HEK293 (cell line): ENCODE measurements around the gene TULP1.

Experiments
- FEZF1 ChIP-seq: fragments of 450-650 bp; formaldehyde crosslinking; IDR thresholded peaks from 2 replicates; pipeline ENCODE4 v1.5.1; 2016; ENCODE audit warnings: missing biosample characterization, missing genetic modification characterization
- RBAK ChIP-seq: fragments of 450-650 bp; formaldehyde crosslinking; IDR thresholded peaks from 2 replicates; pipeline ENCODE4 v1.5.1; 2016; ENCODE audit warnings: missing biosample characterization, missing genetic modification characterization
- REST ChIP-seq: fragments of 450-650 bp; formaldehyde crosslinking; IDR thresholded peaks from 2 replicates; pipeline ENCODE4 v1.5.1; 2016; ENCODE audit warnings: missing biosample characterization, missing genetic modification characterization
- TRIM28 ChIP-seq: IDR thresholded peaks from 2 replicates; pipeline ENCODE4 v1.6.1; 2011; ENCODE audit warnings: low read length, control low read depth, borderline replicate concordance
- YY1 ChIP-seq: fragments of 450-650 bp; formaldehyde crosslinking; IDR thresholded peaks from 2 replicates; pipeline ENCODE4 v1.5.1; 2018; ENCODE audit warnings: missing biosample characterization, missing genetic modification characterization
- ZBTB20 ChIP-seq: fragments of 450-650 bp; formaldehyde crosslinking; IDR thresholded peaks from 2 replicates; pipeline ENCODE4 v1.5.1; 2016; ENCODE audit warnings: missing biosample characterization, missing genetic modification characterization
- ZBTB49 ChIP-seq: fragments of 450-650 bp; formaldehyde crosslinking; IDR thresholded peaks from 2 replicates; pipeline ENCODE4 v1.5.1; 2016; ENCODE audit warnings: missing biosample characterization, missing genetic modification characterization, low read depth
- ZFP3 ChIP-seq: fragments of 450-650 bp; formaldehyde crosslinking; IDR thresholded peaks from 2 replicates; pipeline ENCODE4 v1.5.1; 2016; ENCODE audit warnings: low read depth, missing biosample characterization, missing genetic modification characterization
- ZNF121 ChIP-seq: fragments of 450-650 bp; formaldehyde crosslinking; IDR thresholded peaks from 2 replicates; pipeline ENCODE4 v1.5.1; 2016; ENCODE audit warnings: missing biosample characterization, missing genetic modification characterization
- ZNF292 ChIP-seq: fragments of 450-650 bp; formaldehyde crosslinking; IDR thresholded peaks from 2 replicates; pipeline ENCODE4 v1.5.1; 2016; ENCODE audit warnings: low read depth, missing biosample characterization, missing genetic modification characterization, borderline replicate concordance
- ZNF37A ChIP-seq: fragments of 450-650 bp; IDR thresholded peaks from 2 replicates; pipeline ENCODE4 v1.5.1; 2018; ENCODE audit warnings: missing biosample characterization, missing genetic modification characterization
- TF ChIP-seq, protein P1 (sequence below): fragments of 450-650 bp; formaldehyde crosslinking; IDR thresholded peaks from 2 replicates; pipeline ENCODE4 v1.5.1; 2016; ENCODE audit warnings: missing biosample characterization, missing genetic modification characterization

- no peak for TF ChIP-seq ZBTB20 (tag by site-specific recombination)
- TF ChIP-seq ZNF121 (tag by site-specific recombination), result no peak
- no peak for TF ChIP-seq ZBTB49
- TF ChIP-seq, protein P1, sequence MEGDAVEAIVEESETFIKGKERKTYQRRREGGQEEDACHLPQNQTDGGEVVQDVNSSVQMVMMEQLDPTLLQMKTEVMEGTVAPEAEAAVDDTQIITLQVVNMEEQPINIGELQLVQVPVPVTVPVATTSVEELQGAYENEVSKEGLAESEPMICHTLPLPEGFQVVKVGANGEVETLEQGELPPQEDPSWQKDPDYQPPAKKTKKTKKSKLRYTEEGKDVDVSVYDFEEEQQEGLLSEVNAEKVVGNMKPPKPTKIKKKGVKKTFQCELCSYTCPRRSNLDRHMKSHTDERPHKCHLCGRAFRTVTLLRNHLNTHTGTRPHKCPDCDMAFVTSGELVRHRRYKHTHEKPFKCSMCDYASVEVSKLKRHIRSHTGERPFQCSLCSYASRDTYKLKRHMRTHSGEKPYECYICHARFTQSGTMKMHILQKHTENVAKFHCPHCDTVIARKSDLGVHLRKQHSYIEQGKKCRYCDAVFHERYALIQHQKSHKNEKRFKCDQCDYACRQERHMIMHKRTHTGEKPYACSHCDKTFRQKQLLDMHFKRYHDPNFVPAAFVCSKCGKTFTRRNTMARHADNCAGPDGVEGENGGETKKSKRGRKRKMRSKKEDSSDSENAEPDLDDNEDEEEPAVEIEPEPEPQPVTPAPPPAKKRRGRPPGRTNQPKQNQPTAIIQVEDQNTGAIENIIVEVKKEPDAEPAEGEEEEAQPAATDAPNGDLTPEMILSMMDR (tag by site-specific recombination), result no peak
- no peak for TF ChIP-seq REST (tag by site-specific recombination)
- no peak for TF ChIP-seq ZFP3 (tag by site-specific recombination)
- TF ChIP-seq RBAK (tag by site-specific recombination), result no peak
- TF ChIP-seq TRIM28, result no peak
- no peak for TF ChIP-seq FEZF1
- no peak for TF ChIP-seq YY1 (tag by site-specific recombination)
- no peak for TF ChIP-seq ZNF37A (tag by site-specific recombination)
- no peak for TF ChIP-seq ZNF292 (tag by site-specific recombination)
These were observed 27.3 kb downstream of the TULP1 start for GRCh38 chr6:35485402-35485877.
